Measurements from ENCODE around the gene PSMD6. TPM values are rescaled to one million over a fixed set of nuclear protein-coding genes. Genes with fewer than 3 reads are reported as not detected.

The PSMD6 gene
- total RNA-seq, 1 donor from 2014 or later: 137 TPM

GRCh38 chr3:64055076-64055475, 31.8 kb upstream of the PSMD6 start:
- peaks cover 9% of the 10 kb centered on the region for H3K27me3 Mint-ChIP-seq (ENCODE audit: insufficient read depth)
- no peak for DNase-seq (ENCODE audit: low spot score)
- no peaks in the 10 kb centered on the region for H3K36me3 Mint-ChIP-seq (ENCODE audit: low read depth)
- peaks cover 5% of the 10 kb centered on the region for H3K4me1 Mint-ChIP-seq (ENCODE audit: low read depth)
- no peaks in the 10 kb centered on the region for H3K9me3 Mint-ChIP-seq
- intact Hi-C loops (cut with micrococcal nuclease): no loop called here
- no peak overlapping the region for H3K27ac Mint-ChIP-seq
- no peak overlapping the region for H3K4me3 Mint-ChIP-seq

- Mint-ChIP-seq H3K4me3 (no peak overlapping the region), H3K27ac (no peak overlapping the region), H3K4me1 (ENCODE audit: low read depth) (peaks cover 5% of the 10 kb centered on the region), H3K36me3 (ENCODE audit: low read depth) (no peaks in the 10 kb centered on the region), H3K27me3 (ENCODE audit: insufficient read depth) (peaks cover 7% of the 10 kb centered on the region), H3K9me3 (no peaks in the 10 kb centered on the region)
- no peak for DNase-seq (ENCODE audit: low spot score)
- intact Hi-C loops (cut with micrococcal nuclease): no loop called here
Measured at GRCh38 chr3:64054488-64054887, 31.2 kb upstream of the PSMD6 start.

- intact Hi-C loops (cut with micrococcal nuclease): no loop called here
- Mint-ChIP-seq H3K4me3 (no peak overlapping the region), H3K27me3 (ENCODE audit: insufficient read depth) (peaks cover 4% of the 10 kb centered on the region), H3K27ac (no peak overlapping the region), H3K9me3 (no peaks in the 10 kb centered on the region), H3K4me1 (ENCODE audit: low read depth) (peaks cover 10% of the 10 kb centered on the region), H3K36me3 (ENCODE audit: low read depth) (no peaks in the 10 kb centered on the region)
- no peak for DNase-seq (ENCODE audit: low spot score)
Measured at GRCh38 chr3:64053581-64053980, 30.3 kb upstream of the PSMD6 start.

GRCh38 chr3:64053117-64053516, 29.8 kb upstream of the PSMD6 start:
- Mint-ChIP-seq H3K4me1 (ENCODE audit: low read depth) (peaks cover 11% of the 10 kb centered on the region), H3K27ac (no peak overlapping the region), H3K9me3 (no peaks in the 10 kb centered on the region), H3K4me3 (no peak overlapping the region), H3K36me3 (ENCODE audit: low read depth) (no peaks in the 10 kb centered on the region), H3K27me3 (ENCODE audit: insufficient read depth) (peaks cover 4% of the 10 kb centered on the region)
- intact Hi-C loops (cut with micrococcal nuclease): no loop called here
- no peak for DNase-seq (ENCODE audit: low spot score)

- no peak overlapping the region for H3K4me3 Mint-ChIP-seq
- peaks cover 3% of the 10 kb centered on the region for H3K27me3 Mint-ChIP-seq (ENCODE audit: insufficient read depth)
- no peaks in the 10 kb centered on the region for H3K9me3 Mint-ChIP-seq
- no peaks in the 10 kb centered on the region for H3K36me3 Mint-ChIP-seq (ENCODE audit: low read depth)
- no peak for DNase-seq (ENCODE audit: low spot score)
- peaks cover 11% of the 10 kb centered on the region for H3K4me1 Mint-ChIP-seq (ENCODE audit: low read depth)
- no peak overlapping the region for H3K27ac Mint-ChIP-seq
- intact Hi-C loops (cut with micrococcal nuclease): loop anchor here (5.0 kb wide), 1 partner anchor 432 kb away; no protein-coding TSS in a partner anchor
Measured at GRCh38 chr3:64049832-64050231, 26.5 kb upstream of the PSMD6 start.

- Mint-ChIP-seq H3K4me3 (no peak overlapping the region), H3K27ac (no peak overlapping the region), H3K36me3 (ENCODE audit: low read depth) (no peaks in the 10 kb centered on the region), H3K9me3 (no peaks in the 10 kb centered on the region), H3K27me3 (ENCODE audit: insufficient read depth) (peaks cover 3% of the 10 kb centered on the region), H3K4me1 (ENCODE audit: low read depth) (peaks cover 11% of the 10 kb centered on the region)
- intact Hi-C loops (cut with micrococcal nuclease): loop anchor here (5.0 kb wide), 1 partner anchor 433 kb away; no protein-coding TSS in a partner anchor
- DNase-seq (ENCODE audit: low spot score): no peak
Measured at GRCh38 chr3:64049136-64049535, 25.8 kb upstream of the PSMD6 start.

- no peak for DNase-seq (ENCODE audit: low spot score)
- Mint-ChIP-seq H3K4me1 (ENCODE audit: low read depth) (peaks cover 11% of the 10 kb centered on the region), H3K4me3 (no peak overlapping the region), H3K9me3 (no peaks in the 10 kb centered on the region), H3K27me3 (ENCODE audit: insufficient read depth) (peaks cover 7% of the 10 kb centered on the region), H3K36me3 (ENCODE audit: low read depth) (no peaks in the 10 kb centered on the region), H3K27ac (no peak overlapping the region)
- intact Hi-C loops (cut with micrococcal nuclease): loop anchor here (5.0 kb wide), 1 partner anchor 434 kb away; no protein-coding TSS in a partner anchor
Measured at GRCh38 chr3:64048631-64049061, 25.4 kb upstream of the PSMD6 start.

- DNase-seq (ENCODE audit: low spot score): no peak
- Mint-ChIP-seq H3K4me3 (no peak overlapping the region), H3K27me3 (ENCODE audit: insufficient read depth) (peaks cover 10% of the 10 kb centered on the region), H3K9me3 (no peaks in the 10 kb centered on the region), H3K4me1 (ENCODE audit: low read depth) (peaks cover 11% of the 10 kb centered on the region), H3K36me3 (ENCODE audit: low read depth) (no peaks in the 10 kb centered on the region), H3K27ac (no peak overlapping the region)
- intact Hi-C loops (cut with micrococcal nuclease): loop anchor here (5.0 kb wide), 1 partner anchor 435 kb away; no protein-coding TSS in a partner anchor
Measured at GRCh38 chr3:64047787-64048186, 24.5 kb upstream of the PSMD6 start.

GRCh38 chr3:64046996-64047594, 23.8 kb upstream of the PSMD6 start:
- Mint-ChIP-seq H3K27me3 (ENCODE audit: insufficient read depth) (peaks cover 12% of the 10 kb centered on the region), H3K4me1 (ENCODE audit: low read depth) (peaks cover 11% of the 10 kb centered on the region), H3K4me3 (no peak overlapping the region), H3K36me3 (ENCODE audit: low read depth) (no peaks in the 10 kb centered on the region), H3K9me3 (no peaks in the 10 kb centered on the region), H3K27ac (no peak overlapping the region)
- no peak for DNase-seq (ENCODE audit: low spot score)
- intact Hi-C loops (cut with micrococcal nuclease): loop anchor here (5.0 kb wide), 1 partner anchor 435 kb away; no protein-coding TSS in a partner anchor

- H3K4me1 Mint-ChIP-seq (ENCODE audit: low read depth): peaks cover 11% of the 10 kb centered on the region
- H3K9me3 Mint-ChIP-seq: no peaks in the 10 kb centered on the region
- peaks cover 12% of the 10 kb centered on the region for H3K27me3 Mint-ChIP-seq (ENCODE audit: insufficient read depth)
- H3K4me3 Mint-ChIP-seq: no peak overlapping the region
- no peak for DNase-seq (ENCODE audit: low spot score)
- no peaks in the 10 kb centered on the region for H3K36me3 Mint-ChIP-seq (ENCODE audit: low read depth)
- intact Hi-C loops (cut with micrococcal nuclease): loop anchor here (5.0 kb wide), 1 partner anchor 436 kb away; no protein-coding TSS in a partner anchor
- no peak overlapping the region for H3K27ac Mint-ChIP-seq
Measured at GRCh38 chr3:64046592-64046991, 23.3 kb upstream of the PSMD6 start.

GRCh38 chr3:64042952-64043351, 19.7 kb upstream of the PSMD6 start:
- Mint-ChIP-seq H3K4me1 (ENCODE audit: low read depth) (no peaks in the 10 kb centered on the region), H3K36me3 (ENCODE audit: low read depth) (no peaks in the 10 kb centered on the region), H3K27me3 (ENCODE audit: insufficient read depth) (peaks cover 15% of the 10 kb centered on the region), H3K9me3 (no peaks in the 10 kb centered on the region), H3K27ac (no peak overlapping the region), H3K4me3 (no peak overlapping the region)
- intact Hi-C loops (cut with micrococcal nuclease): no loop called here
- no peak for DNase-seq (ENCODE audit: low spot score)

GRCh38 chr3:64039981-64040733, 16.9 kb upstream of the PSMD6 start:
- Mint-ChIP-seq H3K9me3 (no peaks in the 10 kb centered on the region), H3K27ac (no peak overlapping the region), H3K36me3 (ENCODE audit: low read depth) (no peaks in the 10 kb centered on the region), H3K4me1 (ENCODE audit: low read depth) (no peaks in the 10 kb centered on the region), H3K27me3 (ENCODE audit: insufficient read depth) (peaks cover 15% of the 10 kb centered on the region), H3K4me3 (no peak overlapping the region)
- intact Hi-C loops (cut with micrococcal nuclease): no loop called here
- no peak for DNase-seq (ENCODE audit: low spot score)

GRCh38 chr3:64039332-64039731, 16.0 kb upstream of the PSMD6 start:
- intact Hi-C loops (cut with micrococcal nuclease): no loop called here
- Mint-ChIP-seq H3K36me3 (ENCODE audit: low read depth) (no peaks in the 10 kb centered on the region), H3K9me3 (peaks cover 2% of the 10 kb centered on the region), H3K4me1 (ENCODE audit: low read depth) (no peaks in the 10 kb centered on the region), H3K27ac (no peak overlapping the region), H3K4me3 (no peak overlapping the region), H3K27me3 (ENCODE audit: insufficient read depth) (peaks cover 18% of the 10 kb centered on the region)
- no peak for DNase-seq (ENCODE audit: low spot score)
